Central memory CD8-positive, alpha-beta T cell (primary cell): ENCODE results near the gene VGLL4.

Experiments
- ATAC-seq: fragments of 150-1000 bp; cut with Tn5 transposase; replicated peaks from 2 replicates; pipeline ENCODE4 v1.10.0; 2022; ENCODE audit warnings: mild to moderate bottlenecking, moderate FRiP score, moderate number of reproducible peaks; ENCODE audit not compliant: poor library complexity, severe bottlenecking; ENCODE audit errors: extremely low read depth
- DNase-seq, 2 donors: peaks; one replicate each; pipeline ENCODE4 v3.0.0; 2021; ENCODE audit warnings: low spot score in 2 of 2
- H3K27ac Mint-ChIP-seq: one replicate; pipeline ENCODE4 v1.8.0; 2022; ENCODE audit warnings: low read depth, mild to moderate bottlenecking, moderate library complexity, mixed read lengths
- H3K27me3 Mint-ChIP-seq: one replicate; pipeline ENCODE4 v1.8.0; 2022; ENCODE audit warnings: mixed read lengths
- H3K36me3 Mint-ChIP-seq: one replicate; pipeline ENCODE4 v1.8.0; 2022; ENCODE audit warnings: mild to moderate bottlenecking, moderate library complexity, mixed read lengths; ENCODE audit not compliant: insufficient read depth
- H3K4me1 Mint-ChIP-seq: one replicate; pipeline ENCODE4 v1.8.0; 2022; ENCODE audit warnings: mixed read lengths
- H3K4me3 Mint-ChIP-seq: one replicate; pipeline ENCODE4 v1.8.0; 2022; ENCODE audit warnings: mild to moderate bottlenecking, moderate library complexity, mixed read lengths
- H3K9me3 Mint-ChIP-seq: one replicate; pipeline ENCODE4 v1.8.0; 2022; ENCODE audit warnings: mixed read lengths

VGLL4 gene

GRCh38 chr3:11643201-11643603 is 513 bp downstream of the VGLL4 start:
- Mint-ChIP-seq H3K27ac (peak overlapping the region; percentile 99), H3K4me1 (peaks cover 54% of the 10 kb centered on the region), H3K27me3 (no peaks in the 10 kb centered on the region), H3K9me3 (no peaks in the 10 kb centered on the region), H3K4me3 (peak overlapping the region; percentile 99), H3K36me3 (peaks cover 17% of the 10 kb centered on the region)
- no peak for DNase-seq
- ATAC-seq, result peak; percentile 17

GRCh38 chr3:11642431-11643191 is 1.1 kb downstream of the VGLL4 start:
- peak; percentile 44 to 59 for DNase-seq
- Mint-ChIP-seq H3K4me3 (peak overlapping the region; percentile 99), H3K9me3 (no peaks in the 10 kb centered on the region), H3K27ac (peak overlapping the region; percentile 99), H3K4me1 (peaks cover 60% of the 10 kb centered on the region), H3K36me3 (peaks cover 19% of the 10 kb centered on the region), H3K27me3 (no peaks in the 10 kb centered on the region)
- ATAC-seq, result peak; percentile 81

- DNase-seq (no peak), ATAC-seq (peak; percentile 36)
- Mint-ChIP-seq H3K4me3 (peak overlapping the region; percentile 99), H3K9me3 (no peaks in the 10 kb centered on the region), H3K36me3 (peaks cover 20% of the 10 kb centered on the region), H3K4me1 (peaks cover 66% of the 10 kb centered on the region), H3K27me3 (no peaks in the 10 kb centered on the region), H3K27ac (peak overlapping the region; percentile 99)
These were observed 1.9 kb downstream of the VGLL4 start for GRCh38 chr3:11641683-11642430.

GRCh38 chr3:11641316-11641682 is 2.4 kb downstream of the VGLL4 start:
- peaks cover 21% of the 10 kb centered on the region for H3K36me3 Mint-ChIP-seq
- H3K27me3 Mint-ChIP-seq, result no peaks in the 10 kb centered on the region
- ATAC-seq (no peak), DNase-seq (no peak)
- peak overlapping the region; percentile 99 for H3K4me3 Mint-ChIP-seq
- H3K27ac Mint-ChIP-seq, result peak overlapping the region; percentile 99
- no peaks in the 10 kb centered on the region for H3K9me3 Mint-ChIP-seq
- peaks cover 71% of the 10 kb centered on the region for H3K4me1 Mint-ChIP-seq

GRCh38 chr3:11640009-11640673 is 3.6 kb downstream of the VGLL4 start:
- H3K27me3 Mint-ChIP-seq, result no peaks in the 10 kb centered on the region
- peaks cover 21% of the 10 kb centered on the region for H3K36me3 Mint-ChIP-seq
- H3K27ac Mint-ChIP-seq, result no peak overlapping the region
- peak overlapping the region; percentile 32 for H3K4me3 Mint-ChIP-seq
- H3K9me3 Mint-ChIP-seq, result no peaks in the 10 kb centered on the region
- DNase-seq (no peak), ATAC-seq (no peak)
- peaks cover 73% of the 10 kb centered on the region for H3K4me1 Mint-ChIP-seq

- H3K9me3 Mint-ChIP-seq, result no peaks in the 10 kb centered on the region
- H3K27ac Mint-ChIP-seq, result no peak overlapping the region
- peaks cover 83% of the 10 kb centered on the region for H3K4me1 Mint-ChIP-seq
- peaks cover 20% of the 10 kb centered on the region for H3K36me3 Mint-ChIP-seq
- no peak for ATAC-seq
- no peak for DNase-seq
- H3K27me3 Mint-ChIP-seq, result no peaks in the 10 kb centered on the region
- H3K4me3 Mint-ChIP-seq, result no peak overlapping the region
These were observed 5.0 kb downstream of the VGLL4 start for GRCh38 chr3:11638495-11639358.

- DNase-seq (no peak), ATAC-seq (no peak)
- Mint-ChIP-seq H3K27ac (no peak overlapping the region), H3K4me3 (no peak overlapping the region), H3K9me3 (no peaks in the 10 kb centered on the region), H3K27me3 (no peaks in the 10 kb centered on the region), H3K4me1 (peaks cover 83% of the 10 kb centered on the region), H3K36me3 (peaks cover 14% of the 10 kb centered on the region)
These were observed 5.7 kb downstream of the VGLL4 start for GRCh38 chr3:11637901-11638458.

- Mint-ChIP-seq H3K27me3 (no peaks in the 10 kb centered on the region), H3K36me3 (peaks cover 6% of the 10 kb centered on the region), H3K4me1 (peaks cover 83% of the 10 kb centered on the region), H3K9me3 (no peaks in the 10 kb centered on the region), H3K27ac (no peak overlapping the region), H3K4me3 (no peak overlapping the region)
- ATAC-seq (no peak), DNase-seq (no peak)
These were observed 7.3 kb downstream of the VGLL4 start for GRCh38 chr3:11636394-11636770.

GRCh38 chr3:11635680-11636393 is 7.9 kb downstream of the VGLL4 start:
- Mint-ChIP-seq H3K4me1 (peaks cover 84% of the 10 kb centered on the region), H3K9me3 (no peaks in the 10 kb centered on the region), H3K27ac (no peak overlapping the region), H3K4me3 (no peak overlapping the region), H3K36me3 (peaks cover 6% of the 10 kb centered on the region), H3K27me3 (no peaks in the 10 kb centered on the region)
- DNase-seq, result no peak
- no peak for ATAC-seq

GRCh38 chr3:11634974-11635612 is 8.6 kb downstream of the VGLL4 start:
- peaks cover 79% of the 10 kb centered on the region for H3K4me1 Mint-ChIP-seq
- peaks cover 6% of the 10 kb centered on the region for H3K36me3 Mint-ChIP-seq
- H3K4me3 Mint-ChIP-seq, result no peak overlapping the region
- no peaks in the 10 kb centered on the region for H3K27me3 Mint-ChIP-seq
- H3K9me3 Mint-ChIP-seq, result no peaks in the 10 kb centered on the region
- H3K27ac Mint-ChIP-seq, result no peak overlapping the region
- no peak for DNase-seq
- ATAC-seq, result no peak

GRCh38 chr3:11634081-11634635 is 9.6 kb downstream of the VGLL4 start:
- H3K36me3 Mint-ChIP-seq, result peaks cover 6% of the 10 kb centered on the region
- DNase-seq (no peak), ATAC-seq (no peak)
- no peak overlapping the region for H3K27ac Mint-ChIP-seq
- no peak overlapping the region for H3K4me3 Mint-ChIP-seq
- H3K9me3 Mint-ChIP-seq, result no peaks in the 10 kb centered on the region
- H3K27me3 Mint-ChIP-seq, result no peaks in the 10 kb centered on the region
- H3K4me1 Mint-ChIP-seq, result peaks cover 79% of the 10 kb centered on the region
